Hematopoietic multipotent progenitor cell treated with erythropoietin and hydrocortisone succinate and interleukin-3 and kit ligand, for 6 days (in vitro differentiated cells): ENCODE measurements around the gene RTL1.

ENCODE experiments used
- DNase-seq: peaks from one replicate; pipeline ENCODE4 v3.0.0-alpha.2; 2015

Gene RTL1

DNA sequence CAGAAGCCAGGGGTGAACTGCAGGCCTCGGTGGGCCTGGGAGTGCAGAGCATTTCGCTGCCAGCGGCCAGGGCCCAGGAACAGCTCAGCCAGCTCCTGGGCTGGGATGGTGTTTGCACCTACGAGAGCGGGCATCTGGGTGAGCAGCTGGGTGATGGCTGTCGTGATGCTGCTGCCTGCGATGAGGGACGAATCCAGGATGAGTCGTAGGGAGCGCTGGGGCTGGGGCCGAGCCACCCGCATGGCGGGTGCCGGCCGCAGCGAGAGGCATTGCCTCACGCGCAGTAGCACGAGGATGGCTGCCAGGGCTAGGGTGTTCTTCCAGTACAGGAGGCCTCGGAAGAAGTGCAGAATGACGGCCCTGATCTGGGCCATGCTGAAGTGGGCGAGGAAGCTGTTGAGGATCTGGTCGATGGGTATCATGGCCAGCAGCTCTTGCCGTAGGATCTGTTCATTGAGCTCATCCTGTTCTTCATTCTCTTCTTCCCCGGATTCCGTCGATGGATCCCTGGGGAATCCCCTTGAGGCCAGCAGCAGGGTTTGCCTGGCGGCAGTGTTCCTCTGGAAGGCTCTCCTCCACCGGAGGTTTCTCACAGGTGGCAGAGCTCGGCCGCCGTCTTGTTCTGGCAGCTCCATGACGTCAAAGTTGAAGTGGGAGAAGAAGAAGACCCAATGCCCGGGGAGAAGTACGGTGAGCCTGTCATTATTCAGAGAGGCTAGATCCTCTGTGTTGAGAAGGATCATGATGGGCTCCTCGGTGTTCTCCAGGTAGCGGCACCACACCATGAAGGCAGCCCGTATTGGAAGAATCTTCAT is 22.1 kb downstream of the RTL1 start:
- DNase-seq, result no peak

DNA sequence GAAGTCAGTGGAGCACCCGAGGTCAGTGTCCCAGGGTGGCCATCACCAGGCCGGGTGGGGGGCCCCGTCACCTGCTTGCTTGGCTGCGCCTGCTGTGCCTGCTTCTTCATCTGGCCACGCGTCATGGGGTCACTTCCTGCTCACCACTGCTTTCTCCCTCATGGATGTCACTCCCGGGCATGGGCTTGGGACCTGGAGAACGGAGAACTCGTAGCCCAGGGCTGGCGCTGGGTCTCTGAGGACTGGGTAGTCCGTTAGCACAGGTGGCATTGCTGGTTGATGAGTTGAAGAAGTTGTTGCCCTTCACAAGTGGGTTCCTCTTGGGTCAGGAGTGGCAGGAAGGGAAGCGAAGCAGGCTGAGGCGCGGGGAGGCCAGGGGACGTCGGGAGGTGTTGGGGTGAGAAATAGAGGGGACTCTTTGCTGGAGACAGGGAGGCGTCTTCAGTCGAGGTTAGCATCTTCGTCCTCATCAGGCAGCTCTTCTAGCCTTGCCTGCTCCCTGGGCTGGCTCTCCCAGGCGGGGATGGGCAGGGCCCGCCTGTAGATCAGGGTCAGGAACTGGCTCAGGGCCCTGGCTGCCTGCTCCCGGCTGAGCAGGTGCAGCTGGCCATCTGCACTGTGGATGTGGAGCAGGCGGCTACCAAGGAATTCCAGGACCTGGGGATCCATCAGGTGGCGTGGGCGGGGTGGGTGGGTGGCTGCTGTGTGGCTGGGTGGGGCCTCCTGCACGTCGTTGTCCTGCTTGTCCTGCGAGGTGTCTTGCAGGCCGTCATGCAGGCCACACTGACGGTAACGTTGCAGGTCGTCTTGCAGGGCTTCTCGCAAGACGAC is 23.0 kb downstream of the RTL1 start:
- DNase-seq, result no peak

DNA sequence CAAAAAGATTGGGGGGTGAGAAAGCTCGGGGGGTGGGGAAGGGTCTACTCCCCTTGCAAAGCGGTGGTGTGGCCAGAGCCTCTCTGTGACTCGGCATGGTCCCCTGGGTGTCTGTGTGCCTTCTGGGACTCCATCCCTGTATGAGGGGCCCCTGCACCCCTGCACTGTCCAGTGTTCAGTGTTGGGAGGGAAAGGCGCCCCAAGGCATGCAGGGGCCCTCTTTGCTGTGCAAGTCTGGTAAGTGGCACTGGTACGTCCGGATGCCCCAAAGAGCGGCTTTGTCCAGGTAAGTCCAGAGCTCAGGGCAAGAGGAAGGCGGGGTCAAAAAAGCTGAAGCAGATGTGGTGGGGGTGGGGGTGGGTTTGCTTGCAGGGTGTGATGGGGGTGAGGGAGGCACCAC is 23.7 kb downstream of the RTL1 start:
- DNase-seq, result no peak

DNA sequence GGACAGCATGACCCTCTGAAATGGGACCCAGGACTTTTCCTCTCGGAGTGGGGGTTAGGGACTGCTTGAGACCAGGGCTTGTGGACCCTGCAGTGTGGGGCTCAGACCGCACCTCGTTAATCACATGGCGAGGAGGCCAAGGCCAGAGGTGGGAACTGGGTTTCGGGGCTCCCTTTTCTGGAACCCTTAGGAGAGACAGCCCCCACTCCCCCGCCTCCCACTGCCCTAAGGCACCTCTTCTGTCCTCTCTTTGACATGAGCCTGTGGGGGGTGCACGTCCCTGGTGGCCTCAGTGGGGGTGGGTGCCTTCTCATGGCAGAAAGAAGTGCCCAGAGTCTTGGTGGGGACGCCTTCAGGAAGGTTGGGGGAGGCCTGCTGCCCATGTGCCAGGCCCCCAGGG is 24.3 kb downstream of the RTL1 start:
- DNase-seq, result no peak

DNA sequence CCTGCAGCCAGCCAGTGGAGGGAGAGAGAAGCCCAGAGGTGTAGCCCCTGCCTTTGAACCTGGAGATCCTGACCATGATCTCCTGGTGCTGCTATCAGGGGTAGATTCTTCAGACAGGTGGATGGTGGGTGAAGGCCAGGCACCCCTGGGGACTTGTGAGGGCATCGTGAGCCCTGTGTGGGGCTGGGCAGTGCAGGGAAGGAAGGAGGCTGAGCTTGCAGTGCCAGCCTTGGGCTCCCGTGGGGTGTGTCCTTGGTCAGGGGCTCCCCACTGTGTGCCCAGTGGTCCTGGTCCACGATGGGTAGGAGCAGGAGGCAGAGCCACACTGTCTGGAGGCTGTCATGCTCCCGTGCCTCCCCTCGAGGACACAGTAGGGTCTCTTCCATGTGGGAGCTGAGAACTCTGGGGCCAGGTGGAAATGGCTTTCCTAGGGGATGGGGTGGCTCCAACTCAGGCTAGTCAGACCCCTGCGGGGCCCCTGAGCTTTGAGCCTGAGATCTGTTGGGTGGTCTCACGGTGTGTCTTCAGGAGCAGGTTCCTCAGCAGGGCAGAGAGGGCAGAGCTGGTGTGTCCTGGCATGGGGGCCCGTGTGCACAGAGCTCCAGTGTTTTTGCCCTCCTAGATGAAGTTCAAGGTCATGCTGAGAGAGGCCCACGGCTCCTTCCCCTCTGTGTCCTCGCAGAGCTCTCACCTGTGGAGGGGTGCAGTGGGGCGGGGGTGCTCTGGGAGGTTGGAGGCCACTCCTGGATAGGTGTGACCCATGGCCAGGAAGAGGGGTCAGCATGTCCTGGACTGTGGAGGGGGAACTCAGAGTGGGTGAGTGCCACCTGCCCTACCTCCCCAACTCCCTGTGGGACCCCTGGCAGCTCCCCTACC is 25.0 kb downstream of the RTL1 start:
- DNase-seq, result no peak

DNA sequence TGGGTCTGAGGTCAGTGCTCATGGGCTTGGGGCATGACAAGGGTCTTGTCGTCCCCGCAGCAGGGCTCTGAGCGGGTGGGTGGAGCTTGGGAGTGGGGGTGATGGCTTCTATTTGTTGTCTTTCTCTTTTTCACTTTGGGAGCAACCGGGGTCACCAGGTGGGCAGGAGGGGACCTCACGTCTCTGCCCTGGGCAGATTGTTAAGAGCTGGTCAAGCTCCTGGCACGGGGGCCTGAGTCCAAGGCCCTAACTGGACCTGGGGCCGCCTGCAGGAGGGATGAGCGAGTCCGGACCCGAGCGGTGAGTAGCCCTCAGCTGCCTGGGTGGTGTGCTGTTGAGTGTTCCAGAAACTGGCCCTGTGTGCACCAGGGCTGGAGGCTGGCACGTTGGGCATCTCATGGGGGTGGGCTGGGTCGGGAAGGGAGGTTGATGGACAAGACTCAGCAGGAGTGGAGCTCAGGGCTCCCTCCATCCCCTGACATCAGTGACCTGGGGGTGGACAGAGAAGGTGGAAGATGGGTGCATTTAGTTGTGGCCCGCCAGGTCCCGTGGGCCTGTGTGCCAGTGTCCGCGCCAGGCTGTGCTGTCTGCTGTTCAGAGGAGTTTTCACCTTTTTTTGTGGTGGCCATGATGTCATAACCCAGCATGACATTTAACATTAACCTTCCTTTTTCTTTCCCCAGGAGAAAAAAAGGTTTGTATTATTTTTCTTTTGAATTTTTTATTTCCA is 27.5 kb downstream of the RTL1 start:
- no peak for DNase-seq

DNA sequence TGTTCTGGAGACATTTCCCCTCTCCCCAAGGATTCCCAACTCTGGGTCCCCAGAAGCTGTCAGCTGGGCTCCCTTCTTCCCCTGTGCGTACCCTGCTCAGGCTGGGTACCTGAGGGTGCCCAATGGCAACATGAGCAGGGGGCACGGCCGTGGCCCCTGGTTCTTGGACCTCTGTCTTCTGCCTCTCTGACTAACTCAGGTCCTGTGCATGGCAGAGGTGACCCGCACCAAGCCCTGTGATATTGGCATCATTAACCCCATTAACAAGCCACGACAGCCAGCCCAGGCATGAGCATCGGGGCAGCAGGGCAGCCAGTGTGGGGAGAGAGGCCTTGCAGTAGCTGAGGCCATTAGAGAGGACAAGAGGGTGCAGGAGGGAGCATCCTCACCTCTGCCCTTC is 28.4 kb downstream of the RTL1 start:
- DNase-seq, result no peak

DNA sequence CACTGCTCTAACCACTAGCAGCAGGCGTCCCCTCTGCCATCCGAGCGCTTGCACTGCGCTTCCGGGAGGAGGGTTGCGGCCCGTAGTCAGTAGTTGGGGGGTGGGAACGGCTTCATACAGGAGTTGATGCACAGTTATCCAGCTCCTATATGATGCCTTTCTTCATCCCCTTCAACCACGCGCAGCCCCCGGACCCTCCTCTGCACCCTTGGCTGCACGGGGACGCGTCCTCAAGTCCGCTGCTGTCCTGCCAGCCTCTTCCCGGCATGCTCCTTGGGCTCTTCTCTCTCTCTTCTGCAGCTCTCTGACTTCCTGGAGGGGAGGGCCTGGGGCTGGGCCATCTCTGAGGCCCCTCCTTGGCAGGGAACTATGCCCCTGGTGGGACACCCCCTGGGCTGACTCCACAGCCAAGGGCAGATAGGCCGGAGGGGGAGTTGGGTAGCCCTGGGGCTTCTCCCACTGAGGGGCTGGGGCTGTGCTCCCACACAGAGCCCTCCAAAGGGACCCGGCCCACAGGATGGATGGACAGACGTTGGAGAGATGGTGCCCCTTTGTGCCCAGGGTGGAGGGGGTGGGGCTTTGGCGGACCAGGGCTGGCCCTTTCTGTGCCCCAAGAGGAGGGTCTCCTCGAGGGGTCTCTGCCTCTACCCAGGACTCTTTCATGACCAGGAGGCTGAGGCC is 29.0 kb downstream of the RTL1 start:
- no peak for DNase-seq

DNA sequence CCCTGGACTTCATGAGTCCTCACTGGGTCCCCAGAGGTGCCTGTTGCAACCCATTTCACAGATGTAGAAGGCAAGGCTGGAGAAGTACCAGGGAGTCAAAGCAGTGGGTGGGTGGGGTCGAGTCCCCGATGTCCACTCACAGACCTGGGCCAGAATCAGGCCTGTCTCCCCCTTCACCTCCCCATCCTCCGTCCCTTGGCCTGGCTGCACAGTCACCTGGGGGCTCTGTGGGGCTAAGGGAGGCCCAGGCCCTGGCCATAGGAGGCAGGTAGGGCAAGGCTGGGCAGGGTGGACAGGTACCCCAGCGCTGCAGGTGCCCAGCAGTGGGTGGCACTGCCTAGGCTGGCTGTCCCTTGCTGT is 29.5 kb downstream of the RTL1 start:
- DNase-seq, result no peak

DNA sequence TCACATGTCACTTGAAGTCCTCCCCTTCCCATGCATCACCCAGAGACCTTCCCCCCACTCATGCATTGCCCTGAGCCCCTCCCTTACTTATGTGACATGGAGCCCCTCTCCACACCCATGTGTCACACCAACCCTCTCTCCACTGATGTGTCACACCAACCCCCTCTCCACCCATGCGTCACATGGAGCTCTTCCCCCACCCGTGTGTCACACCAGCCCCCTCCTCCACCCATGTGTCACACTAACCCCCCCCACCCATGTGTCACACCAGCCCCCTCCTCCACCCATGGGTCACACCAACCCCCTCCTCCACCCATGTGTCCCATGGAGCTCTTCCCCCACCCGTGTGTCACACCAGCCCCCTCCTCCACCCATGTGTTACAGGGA is 30.4 kb downstream of the RTL1 start:
- DNase-seq, result no peak

DNA sequence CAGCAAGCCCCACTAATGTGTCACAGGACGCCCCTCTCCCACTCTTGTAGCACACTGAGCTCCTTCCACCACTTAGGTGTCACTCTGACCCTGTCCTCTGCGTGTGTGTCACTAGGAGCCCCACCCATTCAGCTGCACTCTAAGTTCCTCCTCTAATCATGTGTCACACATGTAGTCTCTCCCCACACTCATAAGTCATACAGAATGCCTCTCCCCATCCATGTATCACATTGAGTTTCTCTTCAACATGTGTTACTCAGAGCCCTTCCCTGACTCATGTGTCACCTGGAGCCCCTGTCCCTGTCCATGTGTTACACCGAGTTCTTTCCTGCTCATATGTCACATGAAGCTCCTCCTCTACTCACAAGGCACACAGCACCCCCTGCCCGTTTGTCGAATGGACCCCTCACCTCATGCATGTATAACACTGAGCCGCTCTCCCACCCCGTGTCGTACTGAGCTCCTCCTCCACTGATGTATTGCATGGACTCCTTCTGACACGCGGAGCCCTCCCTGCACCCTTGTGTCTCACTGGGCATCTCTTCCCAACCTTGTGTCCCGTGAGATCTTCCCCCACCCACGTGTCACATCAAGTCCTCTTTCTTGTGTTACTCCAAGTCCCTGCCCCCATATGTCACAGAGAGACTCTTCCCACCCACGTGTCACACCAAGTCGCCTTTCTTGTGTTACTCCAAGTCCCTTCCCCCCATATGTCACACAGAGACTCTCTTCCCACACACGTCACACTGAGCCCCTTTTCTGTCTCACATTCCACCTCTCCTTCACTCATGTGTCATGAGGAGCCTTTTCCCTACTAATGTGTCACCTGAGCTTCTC is 31.0 kb downstream of the RTL1 start:
- DNase-seq, result no peak

DNA sequence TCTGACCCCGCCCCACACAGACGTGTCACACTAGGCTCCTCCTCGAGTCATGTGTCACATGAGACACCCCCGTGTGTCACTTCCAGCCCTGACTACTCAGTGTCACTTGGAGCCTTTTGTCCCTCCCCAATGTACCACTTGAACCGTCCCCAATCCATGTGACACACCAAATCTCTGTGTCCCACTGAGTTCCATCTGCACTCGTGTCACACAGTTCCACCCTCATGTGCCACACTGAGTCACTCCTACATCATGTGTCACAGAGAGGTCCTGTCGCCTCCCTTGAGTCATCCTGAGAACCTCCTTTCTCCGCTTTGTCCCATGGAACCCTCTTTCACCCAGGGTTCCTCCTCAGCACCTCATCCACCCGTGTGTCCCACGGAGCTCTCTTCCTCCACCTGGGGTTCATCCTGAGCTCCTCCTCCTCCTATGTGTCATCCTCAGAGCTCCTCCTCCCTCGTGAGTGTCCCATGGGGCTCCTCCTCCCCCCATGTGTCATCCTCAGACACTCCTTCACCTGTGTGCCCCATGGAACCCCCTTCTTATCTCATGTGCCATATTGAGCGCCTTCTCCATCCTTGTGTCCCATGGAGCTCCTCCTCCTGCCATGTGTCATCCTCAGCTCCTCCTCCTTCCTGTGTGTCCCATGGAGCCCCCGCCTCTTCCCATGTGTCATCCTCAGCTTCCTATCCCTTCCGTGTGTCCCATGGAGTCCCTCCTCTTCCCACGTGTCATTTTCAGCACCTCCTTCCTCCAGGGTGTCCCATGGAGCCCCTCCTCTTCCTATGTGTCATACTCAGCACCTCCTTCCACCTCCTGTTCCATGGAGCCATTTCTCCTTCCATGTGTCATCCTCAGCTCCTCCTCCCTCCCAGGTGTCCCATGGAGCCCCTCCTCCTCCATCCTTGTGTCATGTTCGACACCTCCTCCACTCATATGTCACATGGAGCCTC is 32.0 kb downstream of the RTL1 start:
- DNase-seq, result no peak

DNA sequence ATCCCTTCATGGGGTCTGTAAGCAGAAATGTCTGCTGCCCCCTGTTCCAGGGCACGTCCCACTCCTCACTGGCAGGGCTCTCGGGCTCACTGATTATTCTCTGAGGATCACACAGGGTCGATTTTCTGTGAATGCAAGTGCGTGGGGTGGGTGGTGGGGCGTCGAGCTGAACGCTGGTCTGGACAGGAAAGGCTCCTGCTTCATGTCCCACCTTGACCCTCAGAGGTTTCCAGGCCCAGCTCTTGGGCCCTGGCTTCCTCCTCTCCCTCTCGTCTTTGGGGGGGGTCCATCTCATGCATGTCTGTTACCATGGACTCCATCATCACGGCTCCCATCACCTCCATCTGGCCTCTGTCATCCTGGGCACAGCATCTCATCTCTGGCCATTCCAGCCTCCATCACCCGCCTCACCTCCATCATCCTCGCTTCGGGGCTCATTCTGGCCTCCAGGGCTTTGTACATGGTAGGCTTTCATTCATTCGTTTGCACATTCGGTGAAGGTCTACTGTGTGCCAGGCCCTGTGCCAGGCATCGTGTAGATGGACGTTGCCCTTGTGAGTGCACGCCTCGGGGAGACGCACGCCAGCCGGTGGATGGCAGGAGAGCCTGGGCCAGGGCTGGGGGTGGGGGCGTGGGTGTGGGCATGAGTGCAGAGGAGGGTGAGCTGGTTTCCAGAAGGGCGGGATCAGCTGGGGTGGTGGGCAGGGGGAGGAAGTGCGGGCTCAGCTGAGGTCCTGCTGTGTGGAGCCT is 34.7 kb downstream of the RTL1 start:
- no peak for DNase-seq

DNA sequence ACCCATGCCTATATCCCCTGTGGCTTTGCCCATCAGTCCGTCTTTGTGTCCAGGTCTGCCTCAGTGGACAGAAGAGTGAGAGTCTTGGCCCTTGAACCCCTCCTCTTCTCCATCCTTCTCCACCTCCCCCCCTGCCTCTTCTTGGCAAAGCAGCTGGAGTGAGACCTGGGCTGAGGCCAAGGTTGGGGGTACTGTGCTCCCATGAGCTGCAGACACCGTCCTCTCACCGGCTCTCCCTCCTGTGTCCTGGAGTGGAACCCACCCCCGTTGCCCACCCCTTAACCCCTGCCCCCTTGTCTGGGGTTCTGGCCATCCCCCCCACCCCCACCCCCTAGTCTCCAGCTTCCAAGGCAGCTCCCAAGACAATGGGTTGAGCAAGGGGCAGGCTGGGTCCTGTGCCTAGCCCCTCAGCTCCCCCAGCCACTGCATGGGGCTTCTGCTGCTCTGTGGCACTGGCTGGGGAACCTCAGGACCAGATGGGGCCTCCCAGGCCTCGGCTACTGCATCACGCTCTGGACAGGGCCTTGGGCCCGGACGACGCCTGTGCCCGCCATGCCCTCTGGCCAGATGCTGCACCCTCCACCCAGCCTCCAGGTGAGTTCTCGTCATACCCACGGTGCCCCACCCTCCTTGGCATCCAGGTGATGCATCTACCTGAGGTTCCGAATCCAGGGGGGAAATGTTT is 35.7 kb downstream of the RTL1 start:
- no peak for DNase-seq

DNA sequence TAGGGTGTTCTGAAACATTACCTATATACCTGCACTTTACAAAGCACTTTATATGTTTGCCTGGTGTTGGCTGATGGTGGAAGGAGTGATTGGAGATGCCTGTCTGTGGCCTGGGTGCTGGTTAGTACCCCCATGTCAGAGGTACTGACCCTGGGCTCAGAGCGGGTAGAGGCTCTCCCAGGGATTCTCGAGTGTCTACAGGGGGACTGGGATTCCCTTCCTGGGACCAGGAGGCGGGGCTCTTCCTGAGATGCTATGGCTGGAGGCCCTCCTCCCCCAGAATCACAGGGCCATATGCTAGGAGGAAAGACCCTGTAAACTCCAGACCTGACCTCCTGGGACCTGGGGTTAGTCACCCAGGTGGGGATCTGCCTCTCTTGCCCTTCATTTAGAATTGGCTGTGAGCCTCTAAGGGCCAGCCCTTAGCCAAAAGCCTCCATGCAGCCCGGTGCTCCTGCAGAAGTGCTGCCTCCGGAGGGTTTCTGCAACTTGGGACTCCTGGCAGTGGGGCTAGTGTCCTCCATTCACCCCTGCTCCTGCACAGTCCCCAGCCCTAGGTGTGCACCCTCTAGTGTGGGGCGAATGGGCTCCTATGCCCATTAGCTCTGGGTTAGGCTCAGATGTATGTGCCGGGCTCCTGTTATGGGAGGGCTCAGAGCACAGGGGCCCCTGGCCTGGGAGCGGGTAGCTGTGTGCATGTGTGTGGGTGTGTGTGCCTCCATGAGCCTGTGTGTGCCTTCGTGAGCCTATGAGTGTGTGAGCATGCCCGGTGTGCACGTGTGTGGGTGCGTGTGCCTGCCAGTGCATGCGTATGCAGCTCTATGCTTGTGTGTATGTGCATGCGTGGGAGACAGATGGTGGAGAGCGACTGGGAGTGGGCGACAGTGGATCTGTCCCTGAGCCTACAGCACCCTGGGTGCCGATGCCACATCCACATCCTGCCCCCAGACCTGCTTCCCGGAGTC is 36.6 kb downstream of the RTL1 start:
- DNase-seq, result no peak

DNA sequence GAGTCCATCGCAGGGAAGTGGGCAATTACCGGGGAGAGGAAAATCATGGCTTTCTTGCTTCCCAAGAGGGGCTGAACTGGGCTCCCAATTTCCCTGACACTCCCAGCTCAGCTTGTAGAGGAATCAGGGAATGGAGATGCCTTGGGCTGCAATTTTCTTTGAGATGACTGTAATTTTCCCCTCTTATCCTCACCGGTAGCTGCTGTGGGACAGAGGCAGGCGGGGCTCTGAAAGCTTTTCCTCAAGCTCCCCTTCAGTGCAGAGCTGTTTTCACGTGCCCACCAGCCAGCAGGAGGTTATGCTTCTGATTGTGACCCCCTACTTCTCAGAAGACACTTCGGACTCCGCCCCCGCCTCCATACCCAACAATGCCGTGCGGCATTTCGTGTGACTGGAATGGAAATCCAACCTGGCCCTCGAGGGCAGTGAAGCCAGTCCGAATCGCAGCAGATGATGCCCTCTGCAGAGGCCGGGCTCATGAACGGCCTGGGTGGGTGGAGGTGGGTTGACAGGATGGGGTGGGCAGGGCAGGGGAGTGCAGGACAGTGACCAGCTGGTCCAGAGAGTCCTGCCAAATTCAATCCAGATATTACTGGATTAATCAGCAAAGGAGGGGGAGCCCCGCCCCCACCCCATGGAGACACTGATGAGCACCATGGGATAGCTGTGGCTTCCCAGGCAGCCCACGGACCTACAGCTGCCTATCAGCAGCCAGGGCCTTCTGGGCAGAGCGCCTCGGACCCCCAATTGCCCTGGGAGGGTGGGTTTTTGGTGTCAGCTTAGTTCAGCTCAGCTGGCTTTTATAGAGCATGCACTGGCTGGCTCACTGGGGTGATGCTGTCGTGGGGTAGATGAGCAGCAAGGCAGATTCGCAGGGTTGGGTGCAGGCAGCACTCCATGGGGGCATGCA is 37.6 kb downstream of the RTL1 start:
- no peak for DNase-seq
